Measurements from ENCODE around the gene CPNE1.

Gene CPNE1

DNA sequence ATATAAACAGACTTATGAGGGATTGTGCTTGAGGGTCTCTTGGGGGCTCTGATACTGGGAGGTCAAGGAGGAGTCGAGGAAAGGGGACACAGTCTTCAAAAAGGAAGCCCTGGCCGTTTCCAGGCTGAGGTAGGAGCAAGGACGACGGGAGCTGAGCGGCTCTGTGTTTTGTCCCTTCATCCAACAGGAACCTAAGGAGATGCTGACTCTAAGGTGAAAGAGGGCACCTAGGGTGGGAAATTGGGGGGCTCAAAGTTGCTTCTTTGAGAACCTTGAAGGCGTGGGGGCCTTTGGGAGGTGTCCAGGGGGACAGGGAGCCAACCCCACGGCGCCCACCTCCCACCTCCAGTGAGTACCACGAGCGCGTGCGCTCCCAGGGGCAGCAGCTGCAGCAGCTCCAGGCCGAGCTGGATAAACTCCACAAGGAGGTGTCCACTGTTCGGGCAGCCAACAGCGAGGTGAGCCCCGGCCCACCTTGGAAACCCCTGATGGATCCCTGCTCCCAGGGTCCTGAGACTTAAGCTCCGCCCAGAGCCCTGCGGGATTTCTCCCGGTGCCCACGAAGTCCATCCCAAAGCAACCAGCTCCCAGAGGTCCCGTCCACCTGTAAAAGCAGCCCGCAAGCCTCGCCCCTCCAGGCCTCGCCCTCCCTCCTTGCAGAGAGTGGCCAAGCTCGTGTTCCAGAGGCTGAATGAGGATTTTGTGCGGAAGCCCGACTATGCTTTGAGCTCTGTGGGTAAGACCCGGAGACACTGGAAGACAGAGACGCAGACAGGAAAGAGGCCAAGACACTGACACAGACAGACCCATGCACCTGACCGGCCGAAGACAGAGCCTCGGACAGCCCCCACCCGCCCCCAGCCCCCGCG is 46.2 kb downstream of the CPNE1 start:
- DNase-seq: peak; percentile 67

GRCh38 chr20:35617397-35618262 is 47.1 kb downstream of the CPNE1 start:
- DNase-seq: peak; percentile 78

GRCh38 chr20:35616465-35617396 is 48.0 kb downstream of the CPNE1 start:
- DNase-seq: peak; percentile 85

- DNase-seq: peak; percentile 100
These were observed 48.8 kb downstream of the CPNE1 start, which contains the start of gene SPAG4 for GRCh38 chr20:35615667-35616464. Gene SPAG4, plus strand, starts transcription at chr20:35615829. Its CDS starts 175 bp downstream, at chr20:35616004.

- DNase-seq: no peak
These were observed 53.2 kb downstream of the CPNE1 start for GRCh38 chr20:35611482-35611881.

DNA sequence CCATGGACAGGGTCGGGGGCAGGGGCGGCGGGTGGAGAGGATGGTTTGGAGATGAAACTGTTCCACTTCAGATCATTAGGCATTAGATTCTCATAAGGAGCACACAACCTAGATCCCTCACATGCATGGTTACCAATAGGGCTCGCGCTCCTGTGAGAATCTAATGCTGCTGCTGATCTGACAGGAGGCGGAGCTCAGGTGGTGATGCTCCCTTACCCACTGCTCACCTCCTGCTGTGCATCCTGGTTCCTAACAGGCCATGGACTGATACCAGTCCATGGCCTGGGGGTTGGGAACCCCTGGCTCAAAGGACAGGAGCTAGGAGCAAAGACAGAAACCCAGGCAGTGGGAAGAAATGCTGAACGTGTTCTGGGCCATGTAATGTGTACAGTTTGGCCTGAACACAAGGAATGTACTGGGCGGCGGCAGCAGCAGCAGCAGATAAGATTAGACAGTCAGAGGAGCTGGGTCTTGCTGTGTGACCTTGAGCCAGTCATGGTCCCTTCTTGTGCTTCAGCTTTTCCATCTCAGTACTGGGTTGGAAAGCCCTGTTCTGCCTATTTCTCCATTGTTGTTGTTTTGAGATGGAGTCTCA is 53.8 kb downstream of the CPNE1 start:
- no peak for DNase-seq

DNA sequence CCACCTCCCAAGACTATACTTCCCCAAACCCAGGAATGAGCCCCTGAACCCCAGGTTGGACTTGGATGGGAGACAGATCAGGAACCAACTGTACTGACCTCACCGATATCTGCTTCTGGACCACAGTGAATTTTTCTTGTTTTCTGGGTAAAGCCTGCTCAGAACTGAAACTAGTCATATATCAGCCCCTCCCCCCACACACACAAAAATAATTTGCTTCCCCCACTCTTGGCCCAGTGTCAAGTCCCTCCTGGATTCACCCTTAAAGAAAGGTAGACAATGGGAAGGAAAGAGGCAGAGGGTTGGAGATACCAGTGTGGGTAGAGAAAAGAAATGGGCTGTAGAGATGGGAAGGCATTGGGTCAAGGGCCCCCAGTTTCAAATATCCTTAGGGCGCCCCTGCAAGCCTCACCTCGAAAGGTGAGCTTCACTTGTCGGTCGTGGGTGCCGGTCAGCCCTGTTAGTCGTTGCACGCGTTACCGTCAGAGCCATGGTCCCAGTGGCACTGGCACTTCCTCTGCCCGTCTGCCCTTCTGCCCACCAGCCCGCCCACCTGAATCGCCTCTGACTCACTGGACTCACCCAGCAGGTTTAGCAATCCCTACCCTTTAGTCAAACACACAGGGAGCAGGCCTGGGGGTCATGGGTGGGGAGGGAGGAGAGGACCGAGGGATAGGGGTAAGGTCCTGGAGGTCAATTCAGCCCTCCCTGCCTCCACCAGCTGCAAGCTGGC is 57.5 kb downstream of the CPNE1 start:
- DNase-seq: no peak

- no peak for DNase-seq
These were observed 58.6 kb downstream of the CPNE1 start for GRCh38 chr20:35606127-35606526.

DNA sequence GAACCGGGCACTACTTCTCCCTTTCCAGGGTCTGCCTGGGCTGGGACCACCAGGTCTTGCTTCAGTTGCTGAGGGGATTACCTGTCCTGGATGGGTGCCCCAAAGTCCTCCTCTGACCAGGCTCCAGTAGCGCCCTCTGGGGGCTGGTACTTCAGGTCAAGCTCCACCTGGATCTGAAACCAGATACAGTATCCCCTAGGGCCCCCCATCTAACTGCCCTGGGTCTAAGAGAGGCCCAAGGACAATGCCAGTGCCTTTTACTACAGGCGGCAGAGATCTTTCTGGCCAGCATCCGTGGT is 60.3 kb downstream of the CPNE1 start:
- peak; percentile 71 for DNase-seq

GRCh38 chr20:35603695-35604448 is 60.8 kb downstream of the CPNE1 start:
- no peak for DNase-seq

DNA sequence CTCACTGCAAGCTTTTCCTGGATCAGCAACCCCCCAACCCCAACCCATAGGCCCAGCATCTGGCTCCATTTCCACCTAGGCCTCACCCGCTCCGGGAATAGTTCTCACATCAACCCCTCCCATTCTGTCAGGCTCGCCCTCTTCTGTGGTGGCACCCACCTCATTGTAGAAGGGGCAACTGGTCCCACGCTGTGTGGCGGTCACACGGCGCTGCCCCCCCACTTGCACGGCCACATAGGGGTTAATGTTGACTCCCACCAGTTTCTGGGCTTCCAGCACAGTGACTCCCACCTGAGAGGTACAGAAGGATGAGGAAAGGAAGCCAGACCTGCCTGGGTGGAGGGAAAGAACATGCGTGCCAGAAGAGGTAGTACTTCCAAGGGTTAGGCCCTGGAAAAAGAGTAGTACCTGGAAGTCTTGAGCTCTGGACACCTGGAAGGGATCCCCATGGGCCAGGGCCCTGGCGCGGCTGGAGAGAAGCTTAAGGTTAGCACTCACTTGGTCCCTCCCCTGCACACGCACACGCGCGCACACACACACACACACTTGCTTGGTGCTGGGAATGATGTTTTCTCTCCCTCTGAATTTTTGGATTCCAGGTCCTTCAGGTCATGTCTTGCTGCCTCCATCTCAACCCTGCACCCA is 61.7 kb downstream of the CPNE1 start:
- no peak for DNase-seq

- no peak for DNase-seq
These were observed 62.7 kb downstream of the CPNE1 start for GRCh38 chr20:35601990-35602389.

DNA sequence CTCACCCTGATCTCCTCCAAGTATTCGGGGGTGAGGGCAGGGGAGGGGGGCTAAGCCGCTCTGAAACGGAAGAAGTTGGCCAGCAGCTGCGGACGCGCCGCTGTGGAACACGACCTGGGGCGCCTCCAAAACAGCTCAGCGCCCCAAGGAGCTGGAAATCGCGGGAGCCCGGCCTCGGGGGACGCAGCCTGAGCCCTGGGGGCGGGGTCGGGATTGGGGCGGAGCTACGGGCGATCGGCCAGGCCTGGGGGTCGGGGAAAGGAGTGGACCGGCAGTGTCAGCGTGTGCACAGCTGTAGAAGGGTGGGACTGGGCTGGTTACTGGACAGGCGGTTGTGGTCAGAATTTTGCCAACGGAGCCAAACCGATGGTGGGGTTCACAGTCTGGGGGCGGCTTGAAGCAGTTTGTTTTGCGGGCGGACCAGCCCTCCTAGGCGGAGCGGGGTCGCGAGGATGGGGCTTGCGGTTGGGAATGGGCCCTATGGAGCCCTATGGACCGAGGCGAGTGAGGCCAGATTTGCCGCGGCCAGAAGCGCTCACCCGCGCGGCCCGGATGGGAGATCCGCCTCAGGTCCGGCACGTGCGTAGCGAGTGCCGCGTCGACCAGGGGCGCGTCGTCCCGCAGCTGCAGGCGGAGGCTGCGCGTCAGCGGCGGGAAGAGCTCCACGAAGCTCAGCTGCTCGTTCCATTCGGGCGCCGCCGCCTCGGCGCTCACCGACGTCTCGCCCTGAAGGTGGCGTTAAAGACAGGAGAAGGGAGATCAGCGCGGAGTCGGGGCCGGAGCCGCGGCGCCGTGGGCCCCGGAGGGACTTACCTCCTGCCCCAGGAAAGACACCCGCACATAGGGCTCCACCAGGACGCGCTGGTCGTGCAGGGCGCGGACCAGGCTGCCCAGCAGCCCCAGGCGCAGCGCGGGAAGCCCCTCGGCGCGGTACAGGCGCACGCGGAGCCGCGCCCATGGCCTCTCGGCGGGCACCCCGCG is 63.4 kb downstream of the CPNE1 start:
- DNase-seq: peak; percentile 91

DNA sequence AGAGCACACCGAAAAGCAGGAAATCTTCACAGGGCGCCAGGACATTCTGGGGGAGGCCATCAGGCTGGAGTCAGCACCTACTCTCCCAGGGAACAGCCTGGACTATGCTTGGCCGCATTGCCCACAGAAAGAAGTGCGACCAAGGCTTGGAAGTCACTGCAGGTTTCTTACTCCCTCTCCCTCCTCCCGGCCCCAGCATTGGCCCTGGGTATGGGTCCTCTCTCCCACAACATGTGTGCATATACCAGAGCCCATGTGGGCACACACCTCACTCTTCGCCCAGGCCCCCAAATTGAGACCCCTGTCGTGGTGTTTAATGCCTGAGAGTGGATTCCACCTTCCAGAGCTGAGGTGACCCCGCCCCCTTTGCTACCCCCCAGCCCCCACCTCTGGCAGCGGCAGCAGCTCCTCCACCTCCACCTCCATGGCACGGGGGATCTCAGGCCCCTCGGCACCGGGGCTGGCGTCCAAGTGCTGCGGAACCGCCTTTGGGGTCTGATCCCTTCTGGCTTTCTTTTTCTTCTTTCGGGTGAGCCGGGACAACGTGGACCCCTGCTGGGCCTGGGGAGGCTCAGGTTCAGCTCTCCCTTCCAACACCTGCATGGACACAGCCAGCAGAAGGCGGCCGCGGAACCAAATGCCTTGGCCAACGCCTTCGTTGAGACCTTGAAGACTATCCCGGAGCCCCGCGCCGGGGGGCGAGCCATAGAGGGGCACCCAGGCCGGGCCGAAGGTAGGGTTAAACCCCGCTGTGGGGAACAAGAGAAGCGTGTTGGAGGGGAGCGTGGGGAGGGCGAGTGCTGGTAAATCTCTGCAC is 64.3 kb downstream of the CPNE1 start:
- DNase-seq: no peak

DNA sequence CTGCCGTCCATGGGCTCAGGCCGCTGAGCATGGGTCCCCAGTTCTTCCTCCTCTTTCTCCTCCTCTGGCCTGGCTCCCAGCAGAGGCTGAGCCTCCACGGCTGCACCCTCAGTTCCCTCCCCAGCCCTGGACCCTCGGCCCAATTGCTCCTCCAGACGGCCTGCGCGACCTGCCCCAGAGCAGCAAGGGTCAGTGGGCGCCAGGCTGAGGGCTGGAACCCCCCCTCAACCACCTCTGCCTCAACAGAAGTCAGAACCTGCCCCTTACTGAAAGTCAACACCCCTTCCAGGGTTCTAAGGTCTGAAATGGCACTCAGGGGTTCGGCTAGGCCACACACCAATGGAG is 65.0 kb downstream of the CPNE1 start:
- DNase-seq: no peak

- no peak for DNase-seq
These were observed 65.6 kb downstream of the CPNE1 start for GRCh38 chr20:35598899-35599775.
